H1 (cell line): ENCODE data around the gene ARHGAP24.

ENCODE experiments used
- GTF2F1 ChIP-seq: IDR thresholded peaks from 2 replicates; pipeline ENCODE4 v1.6.1; 2012; ENCODE audit warnings: low read depth, low read length, improper control_type of control experiment, borderline replicate concordance
- TBP ChIP-seq: IDR thresholded peaks from 2 replicates; pipeline ENCODE4 v1.6.1; 2011; ENCODE audit warnings: low read depth, low read length, improper control_type of control experiment
- YY1 ChIP-seq: IDR thresholded peaks from 2 replicates; pipeline ENCODE4 v1.6.1; 2011; ENCODE audit warnings: low read depth, mild to moderate bottlenecking, low read length
- TF ChIP-seq, protein P1 (sequence below), 3 experiments: IDR thresholded peaks; 1 replicate in 2 of 3; 2 replicates in 1 of 3; pipeline versions ENCODE4 v1.5.1 to v1.6.1; 2011; ENCODE audit warnings: low read length in 3 of 3, mild to moderate bottlenecking in 3 of 3, inconsistent platforms in 2 of 3, low read depth in 1 of 3, moderate library complexity in 1 of 3; ENCODE audit not compliant: insufficient read depth in 1 of 3; ENCODE audit errors: control extremely low read depth in 1 of 3

DNA sequence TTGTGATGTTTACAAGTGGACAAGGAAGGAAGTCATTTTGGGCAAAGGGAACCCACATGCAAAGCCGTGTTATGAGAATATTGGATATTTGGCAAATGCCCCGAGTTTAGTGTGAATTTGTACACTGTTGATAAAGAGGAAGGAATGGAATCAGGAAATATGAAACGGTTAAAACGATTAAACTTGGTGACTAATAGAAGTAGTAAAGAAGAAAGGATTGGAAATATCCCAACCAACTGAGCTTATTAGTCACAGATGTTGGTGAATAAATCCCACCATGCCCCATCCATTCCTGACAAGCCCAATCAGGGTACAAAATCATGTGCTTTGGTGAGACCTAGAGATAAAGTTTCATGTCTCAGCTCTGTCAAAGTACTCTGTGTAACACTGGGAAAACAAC lies 22.0 kb downstream of the ARHGAP24 start:
- TF ChIP-seq GTF2F1 (no peak), YY1 (no peak), TBP (no peak)
- TF ChIP-seq, protein P1, sequence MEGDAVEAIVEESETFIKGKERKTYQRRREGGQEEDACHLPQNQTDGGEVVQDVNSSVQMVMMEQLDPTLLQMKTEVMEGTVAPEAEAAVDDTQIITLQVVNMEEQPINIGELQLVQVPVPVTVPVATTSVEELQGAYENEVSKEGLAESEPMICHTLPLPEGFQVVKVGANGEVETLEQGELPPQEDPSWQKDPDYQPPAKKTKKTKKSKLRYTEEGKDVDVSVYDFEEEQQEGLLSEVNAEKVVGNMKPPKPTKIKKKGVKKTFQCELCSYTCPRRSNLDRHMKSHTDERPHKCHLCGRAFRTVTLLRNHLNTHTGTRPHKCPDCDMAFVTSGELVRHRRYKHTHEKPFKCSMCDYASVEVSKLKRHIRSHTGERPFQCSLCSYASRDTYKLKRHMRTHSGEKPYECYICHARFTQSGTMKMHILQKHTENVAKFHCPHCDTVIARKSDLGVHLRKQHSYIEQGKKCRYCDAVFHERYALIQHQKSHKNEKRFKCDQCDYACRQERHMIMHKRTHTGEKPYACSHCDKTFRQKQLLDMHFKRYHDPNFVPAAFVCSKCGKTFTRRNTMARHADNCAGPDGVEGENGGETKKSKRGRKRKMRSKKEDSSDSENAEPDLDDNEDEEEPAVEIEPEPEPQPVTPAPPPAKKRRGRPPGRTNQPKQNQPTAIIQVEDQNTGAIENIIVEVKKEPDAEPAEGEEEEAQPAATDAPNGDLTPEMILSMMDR (IDR thresholded peaks at IDR 0.05; ENCODE audit: control extremely low read depth in 1 of 3, insufficient read depth in 1 of 3, low read depth in 1 of 3, low read length in 3 of 3) = no peak
